ENCODE data around the gene CELA2B.
"Not testable (repeated sequence)": the region's sequence is repeated elsewhere in the genome, so short reads cannot be mapped to it uniquely, and the experiment has no call there.

DNA sequence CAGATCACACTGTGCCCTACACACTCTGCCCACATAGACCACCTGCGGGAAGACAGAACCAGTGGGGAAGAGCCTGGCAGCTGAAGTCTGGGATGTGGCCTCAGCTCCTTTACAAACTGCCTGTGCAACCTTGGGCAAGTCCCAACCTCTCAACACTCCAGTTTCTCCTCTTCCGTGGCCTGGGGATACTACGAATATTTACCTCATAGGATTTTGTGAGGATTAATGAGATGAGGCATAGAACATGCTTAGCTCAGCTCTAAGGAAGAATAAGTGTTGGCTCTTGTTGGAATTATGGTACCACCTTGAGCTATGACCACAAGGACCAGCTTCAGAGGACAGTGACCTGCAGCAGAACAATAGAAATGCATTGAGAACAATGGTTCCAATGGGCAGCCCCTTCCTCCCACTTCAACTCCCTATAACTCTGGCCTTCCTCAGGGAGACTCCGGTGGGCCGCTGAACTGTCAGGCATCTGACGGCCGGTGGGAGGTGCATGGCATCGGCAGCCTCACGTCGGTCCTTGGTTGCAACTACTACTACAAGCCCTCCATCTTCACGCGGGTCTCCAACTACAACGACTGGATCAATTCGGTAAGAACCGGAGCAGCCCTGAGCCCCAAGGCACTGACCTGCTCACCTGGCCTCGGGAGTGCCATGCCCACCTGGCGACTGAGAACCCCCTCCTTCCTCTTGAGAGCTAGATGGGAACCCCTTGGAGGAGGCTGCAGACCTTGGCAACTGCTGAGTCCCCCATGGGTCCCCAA lies 11.1 kb downstream of the CELA2B start:
- TF ChIP-seq, protein P1, sequence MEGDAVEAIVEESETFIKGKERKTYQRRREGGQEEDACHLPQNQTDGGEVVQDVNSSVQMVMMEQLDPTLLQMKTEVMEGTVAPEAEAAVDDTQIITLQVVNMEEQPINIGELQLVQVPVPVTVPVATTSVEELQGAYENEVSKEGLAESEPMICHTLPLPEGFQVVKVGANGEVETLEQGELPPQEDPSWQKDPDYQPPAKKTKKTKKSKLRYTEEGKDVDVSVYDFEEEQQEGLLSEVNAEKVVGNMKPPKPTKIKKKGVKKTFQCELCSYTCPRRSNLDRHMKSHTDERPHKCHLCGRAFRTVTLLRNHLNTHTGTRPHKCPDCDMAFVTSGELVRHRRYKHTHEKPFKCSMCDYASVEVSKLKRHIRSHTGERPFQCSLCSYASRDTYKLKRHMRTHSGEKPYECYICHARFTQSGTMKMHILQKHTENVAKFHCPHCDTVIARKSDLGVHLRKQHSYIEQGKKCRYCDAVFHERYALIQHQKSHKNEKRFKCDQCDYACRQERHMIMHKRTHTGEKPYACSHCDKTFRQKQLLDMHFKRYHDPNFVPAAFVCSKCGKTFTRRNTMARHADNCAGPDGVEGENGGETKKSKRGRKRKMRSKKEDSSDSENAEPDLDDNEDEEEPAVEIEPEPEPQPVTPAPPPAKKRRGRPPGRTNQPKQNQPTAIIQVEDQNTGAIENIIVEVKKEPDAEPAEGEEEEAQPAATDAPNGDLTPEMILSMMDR (IDR thresholded peaks at IDR 0.05) = not testable (repeated sequence)
- TF ChIP-seq POLR2A (IDR thresholded peaks at IDR 0.05) = not testable (repeated sequence)
